H9 (cell line): Measurements from ENCODE around the gene CCSER1. TPM values are rescaled to one million over a fixed set of nuclear protein-coding genes. Genes with fewer than 3 reads are reported as not detected.

ENCODE experiments used
- DNase-seq: peaks from one replicate; pipeline ENCODE4 v3.0.0-alpha.2; 2017
- H2AFZ ChIP-seq: one replicate; pipeline ENCODE4 v1.6.1; 2013; ENCODE audit warnings: mild to moderate bottlenecking, low read length, control low read depth, moderate library complexity
- H2AK5ac ChIP-seq: 2 replicates; pipeline ENCODE4 v1.6.1; 2013; ENCODE audit warnings: low read length, control low read depth, mixed read lengths; ENCODE audit not compliant: insufficient read length
- H2BK120ac ChIP-seq: one replicate; pipeline ENCODE4 v1.6.1; 2013; ENCODE audit warnings: low read depth, mild to moderate bottlenecking, low read length, control low read depth, inconsistent platforms; ENCODE audit not compliant: poor library complexity, severe bottlenecking
- H2BK12ac ChIP-seq: 2 replicates; pipeline ENCODE4 v1.6.1; 2013; ENCODE audit warnings: low read length, control low read depth, mixed read lengths, low read depth; ENCODE audit not compliant: insufficient read length
- H2BK15ac ChIP-seq: 2 replicates; pipeline ENCODE4 v1.6.1; 2013; ENCODE audit warnings: low read depth, low read length, control low read depth
- H2BK20ac ChIP-seq: one replicate; pipeline ENCODE4 v1.6.1; 2013; ENCODE audit warnings: low read depth, mild to moderate bottlenecking, low read length, control low read depth, inconsistent platforms; ENCODE audit not compliant: poor library complexity, severe bottlenecking
- H2BK5ac ChIP-seq: 2 replicates; pipeline ENCODE4 v1.6.1; 2013; ENCODE audit warnings: low read length, control low read depth, mixed read lengths; ENCODE audit not compliant: insufficient read length
- H3K14ac ChIP-seq: 2 replicates; pipeline ENCODE4 v1.6.1; 2013; ENCODE audit warnings: low read length, control low read depth; ENCODE audit not compliant: insufficient read depth
- H3K18ac ChIP-seq: 2 replicates; pipeline ENCODE4 v1.6.1; 2013; ENCODE audit warnings: low read depth, mild to moderate bottlenecking, mixed read lengths, low read length, control low read depth; ENCODE audit not compliant: insufficient read length
- H3K23ac ChIP-seq: 2 replicates; pipeline ENCODE4 v1.6.1; 2013; ENCODE audit warnings: low read length, control low read depth, mixed read lengths, low read depth; ENCODE audit not compliant: insufficient read length
- H3K23me2 ChIP-seq: 2 replicates; pipeline ENCODE4 v1.6.1; 2013; ENCODE audit warnings: low read depth, mild to moderate bottlenecking, mixed read lengths, low read length, control low read depth; ENCODE audit not compliant: insufficient read length, poor library complexity, severe bottlenecking
- H3K27ac ChIP-seq: 2 replicates; pipeline ENCODE4 v1.5.1; 2013; ENCODE audit warnings: low read length, control low read depth, mixed read lengths, low read depth; ENCODE audit not compliant: insufficient read length
- H3K27me3 ChIP-seq: 2 replicates; pipeline ENCODE4 v1.6.1; 2013; ENCODE audit warnings: low read length, control low read depth, inconsistent platforms; ENCODE audit not compliant: insufficient read depth
- H3K4ac ChIP-seq: 2 replicates; pipeline ENCODE4 v1.6.1; 2013; ENCODE audit warnings: low read depth, mild to moderate bottlenecking, control low read depth, inconsistent platforms, low read length, moderate library complexity
- H3K4me1 ChIP-seq: 2 replicates; pipeline ENCODE4 v1.6.1; 2013; ENCODE audit warnings: low read length, control low read depth, inconsistent platforms; ENCODE audit not compliant: insufficient read depth
- H3K4me2 ChIP-seq: 2 replicates; pipeline ENCODE4 v1.6.1; 2013; ENCODE audit warnings: low read length, control low read depth, mixed read lengths; ENCODE audit not compliant: insufficient read length, insufficient read depth
- H3K56ac ChIP-seq: 2 replicates; pipeline ENCODE4 v1.6.1; 2013; ENCODE audit warnings: low read depth, mild to moderate bottlenecking, mixed read lengths, low read length, control low read depth; ENCODE audit not compliant: insufficient read length
- H3K79me1 ChIP-seq: 2 replicates; pipeline ENCODE4 v1.6.1; 2013; ENCODE audit warnings: low read depth, mild to moderate bottlenecking, moderate library complexity, low read length, control low read depth, inconsistent platforms; ENCODE audit not compliant: insufficient read depth, poor library complexity, severe bottlenecking
- H3K79me2 ChIP-seq: 2 replicates; pipeline ENCODE4 v1.6.1; 2013; ENCODE audit warnings: low read length, control low read depth, inconsistent platforms; ENCODE audit not compliant: insufficient read depth
- H3K9ac ChIP-seq: 2 replicates; pipeline ENCODE4 v1.6.1; 2013; ENCODE audit warnings: low read length, control low read depth, mixed read lengths; ENCODE audit not compliant: insufficient read length; ENCODE audit errors: extremely low read depth
- H3K9me3 ChIP-seq: one replicate; pipeline ENCODE4 v1.6.1; 2013; ENCODE audit warnings: low read depth, low read length, inconsistent platforms; ENCODE audit not compliant: control insufficient read depth
- H3T11ph ChIP-seq: one replicate; pipeline ENCODE4 v1.6.1; 2013; ENCODE audit warnings: mild to moderate bottlenecking, low read length, control low read depth, inconsistent platforms
- H4K20me1 ChIP-seq: one replicate; pipeline ENCODE4 v1.6.1; 2013; ENCODE audit not compliant: control insufficient read depth, insufficient read length, insufficient read depth
- H4K5ac ChIP-seq: 2 replicates; pipeline ENCODE4 v1.6.1; 2013; ENCODE audit warnings: low read depth, mild to moderate bottlenecking, mixed read lengths, low read length, control low read depth; ENCODE audit not compliant: insufficient read length
- H4K8ac ChIP-seq: replicated peaks from 2 replicates; pipeline ENCODE4 v1.6.1; 2013; ENCODE audit warnings: low read length, control low read depth, mixed read lengths, low read depth; ENCODE audit not compliant: insufficient read length
- H4K91ac ChIP-seq: 2 replicates; pipeline ENCODE4 v1.6.1; 2013; ENCODE audit warnings: low read depth, mild to moderate bottlenecking, moderate library complexity, mixed read lengths, low read length, control low read depth; ENCODE audit not compliant: insufficient read length
- H3K27ac Mint-ChIP-seq, 3 experiments: 2 replicates in 2 of 3; 3 replicates in 1 of 3; pipeline ENCODE4 v1.8.0; 2020 to 2021; ENCODE audit warnings: mixed read lengths in 3 of 3, mild to moderate bottlenecking in 1 of 3, moderate library complexity in 1 of 3
- H3K27me3 Mint-ChIP-seq: 2 replicates; pipeline ENCODE4 v1.8.0; 2021; ENCODE audit warnings: low read depth, mild to moderate bottlenecking, moderate library complexity, mixed read lengths
- H3K36me3 Mint-ChIP-seq, 3 experiments: 2 replicates in 2 of 3; 3 replicates in 1 of 3; pipeline ENCODE4 v1.8.0; 2020 to 2021; ENCODE audit warnings: low read depth in 3 of 3, mixed read lengths in 3 of 3; ENCODE audit not compliant: insufficient read depth in 1 of 3
- H3K4me1 Mint-ChIP-seq, 2 experiments: 2 replicates each; pipeline ENCODE4 v1.8.0; 2020; ENCODE audit warnings: mixed read lengths in 2 of 2
- H3K4me3 Mint-ChIP-seq, 2 experiments: 2 replicates in 1 of 2; 3 replicates in 1 of 2; pipeline ENCODE4 v1.8.0; 2020 to 2021; ENCODE audit warnings: mild to moderate bottlenecking in 2 of 2, mixed read lengths in 2 of 2, moderate library complexity in 1 of 2
- H3K9me3 Mint-ChIP-seq, 2 experiments: 2 replicates in 1 of 2; 3 replicates in 1 of 2; pipeline ENCODE4 v1.8.0; 2020; ENCODE audit warnings: mild to moderate bottlenecking in 2 of 2, mixed read lengths in 2 of 2, moderate library complexity in 1 of 2
- CTCF ChIP-seq: fragments of 200-600 bp; sonication (generic); conservative IDR thresholded peaks from 3 replicates; pipeline ENCODE4 v1.8.0; 2021; ENCODE audit warnings: antibody characterized with exemption, mild to moderate bottlenecking
- WGBS: extraction: QIAGEN DNeasy Blood & Tissue Kit; methylation state at CpG from one replicate; pipeline ENCODE4 v1.1.7; 2013; ENCODE audit warnings: missing lambda C conversion rate, low lambda C conversion rate, mixed read lengths; ENCODE audit not compliant: insufficient read length; ENCODE audit errors: extremely low coverage; 5-methylcytosine and 5-hydroxymethylcytosine counted together
- total RNA-seq: library from RNA; stranded (reverse); gene quantifications from 2 replicates; pipeline ENCODE4 v1.2.1, GENCODE V29; 2021

CCSER1 gene
- total RNA-seq, 1 experiment from 2014 or later: 0.37 TPM

GRCh38 chr4:90120815-90121214 is 6.4 kb upstream of the CCSER1 start:
- H3K9ac ChIP-seq: no peak overlapping the region
- no peaks in the 10 kb centered on the region for H3K23me2 ChIP-seq
- H4K8ac ChIP-seq: no peak overlapping the region
- Mint-ChIP-seq H3K4me3 (no peak overlapping the region), H3K36me3 (no peaks in the 10 kb centered on the region), H3K27me3 (peaks cover 3% of the 10 kb centered on the region), H3K27ac (no peak overlapping the region), H3K4me1 (peaks cover 8 to 13% of the 10 kb centered on the region in 2 experiments), H3K9me3 (no peaks in the 10 kb centered on the region)
- no peak overlapping the region for H2BK12ac ChIP-seq
- H3K4ac ChIP-seq: no peak overlapping the region
- H3K9me3 ChIP-seq: no peaks in the 10 kb centered on the region
- H3K4me2 ChIP-seq: no peak overlapping the region
- no peak overlapping the region for H3K18ac ChIP-seq
- H4K5ac ChIP-seq: no peak overlapping the region
- DNase-seq: no peak
- H4K91ac ChIP-seq: no peak overlapping the region
- no peak overlapping the region for H3T11ph ChIP-seq
- H2BK20ac ChIP-seq: no peak overlapping the region
- H4K20me1 ChIP-seq: no peaks in the 10 kb centered on the region
- H3K79me2 ChIP-seq: no peaks in the 10 kb centered on the region
- H3K56ac ChIP-seq: no peak overlapping the region
- no peak overlapping the region for H2BK15ac ChIP-seq
- no peak overlapping the region for H2BK5ac ChIP-seq
- no peak overlapping the region for H2AK5ac ChIP-seq
- no peak overlapping the region for H3K23ac ChIP-seq
- no CpG with 5 or more reads among the region's 1 CpG for WGBS
- no peaks in the 10 kb centered on the region for H3K27me3 ChIP-seq
- H3K27ac ChIP-seq: no peak overlapping the region
- H3K4me1 ChIP-seq: peaks cover 7% of the 10 kb centered on the region
- no peak overlapping the region for H2BK120ac ChIP-seq
- H3K79me1 ChIP-seq: no peaks in the 10 kb centered on the region
- no peak overlapping the region for H3K14ac ChIP-seq
- no peak for TF ChIP-seq CTCF
- H2AFZ ChIP-seq: no peak overlapping the region
